ENCODE measurements around the gene CDO1. TPM values are rescaled to one million over a fixed set of nuclear protein-coding genes. Genes with fewer than 3 reads are reported as not detected.

CDO1 gene
- total RNA-seq, 6 donors from 2014 or later, result 2.3 to 14.4 (median 6.9) TPM

GRCh38 chr5:115820846-115821245 lies 4.4 kb upstream of the CDO1 start:
- Histone ChIP-seq H3K4me3 (no peak overlapping the region), H3K36me3 (no peaks in the 10 kb centered on the region), H3K27me3 (peaks cover 0 to 9% (median under 1%) of the 10 kb centered on the region in 4 donors), H3K9me3 (no peaks in the 10 kb centered on the region), H3K27ac (no peak overlapping the region), H3K4me1 (peaks cover 10 to 11% (median 10%) of the 10 kb centered on the region in 4 donors)
- DNase-seq (no peak), ATAC-seq (ENCODE audit: low FRiP score in 2 of 2) (no peak)
- TF ChIP-seq POLR2AphosphoS5 (IDR thresholded peaks at IDR 0.05) (no peak), CTCF (IDR thresholded peaks at IDR 0.05) (no peak), EP300 (IDR thresholded peaks at IDR 0.05) (no peak), POLR2A (IDR thresholded peaks at IDR 0.05) (no peak)
- WGBS, 2 donors, result 83 to 91% methylated on average over 1 of the region's 1 CpG

- Histone ChIP-seq H3K27ac (no peak overlapping the region), H3K4me1 (peaks cover 14 to 17% (median 17%) of the 10 kb centered on the region in 4 donors), H3K9me3 (no peaks in the 10 kb centered on the region), H3K36me3 (no peaks in the 10 kb centered on the region), H3K27me3 (peaks cover 0 to 20% (median 5%) of the 10 kb centered on the region in 4 donors), H3K4me3 (no peak overlapping the region)
- DNase-seq (peak in 1 of 2 donors; percentile 24), ATAC-seq (ENCODE audit: low FRiP score in 2 of 2) (no peak)
- TF ChIP-seq POLR2AphosphoS5 (IDR thresholded peaks at IDR 0.05) (no peak), POLR2A (IDR thresholded peaks at IDR 0.05) (no peak), EP300 (IDR thresholded peaks at IDR 0.05) (no peak), CTCF (IDR thresholded peaks at IDR 0.05) (no peak)
- WGBS, 2 donors, result 95% methylated on average over 18 of the region's 18 CpGs
Observed at GRCh38 chr5:115818821-115819220, 2.4 kb upstream of the CDO1 start.

GRCh38 chr5:115817386-115817785 lies 927 bp upstream of the CDO1 start:
- ATAC-seq (ENCODE audit: low FRiP score in 2 of 2), result no peak
- DNase-seq, result no peak
- TF ChIP-seq CTCF (IDR thresholded peaks at IDR 0.05), result no peak
- TF ChIP-seq POLR2AphosphoS5 (IDR thresholded peaks at IDR 0.05), result no peak
- TF ChIP-seq EP300 (IDR thresholded peaks at IDR 0.05), result no peak
- no peak for TF ChIP-seq POLR2A (IDR thresholded peaks at IDR 0.05)
- Histone ChIP-seq H3K4me1 (peaks cover 14 to 17% (median 17%) of the 10 kb centered on the region in 4 donors), H3K27me3 (peaks cover 0 to 20% (median 5%) of the 10 kb centered on the region in 4 donors), H3K9me3 (no peaks in the 10 kb centered on the region), H3K36me3 (no peaks in the 10 kb centered on the region), H3K27ac (no peak overlapping the region), H3K4me3 (peak overlapping the region in 1 of 4 donors; percentile 56)
- 83 to 84% methylated on average over 7 of the region's 7 CpGs for WGBS, 2 donors

- no peak for TF ChIP-seq POLR2A (IDR thresholded peaks at IDR 0.05)
- TF ChIP-seq CTCF (IDR thresholded peaks at IDR 0.05), result no peak
- TF ChIP-seq POLR2AphosphoS5 (IDR thresholded peaks at IDR 0.05), result no peak
- no peak for TF ChIP-seq EP300 (IDR thresholded peaks at IDR 0.05)
- peak in 1 of 2 donors; percentile 64 for ATAC-seq (ENCODE audit: low FRiP score in 2 of 2)
- peak in 1 of 2 donors; percentile 82 for DNase-seq
- peaks cover 0 to 20% (median 5%) of the 10 kb centered on the region in 4 donors for H3K27me3 ChIP-seq
- H3K4me1 ChIP-seq, result peaks cover 14 to 17% (median 17%) of the 10 kb centered on the region in 4 donors
- no peaks in the 10 kb centered on the region for H3K36me3 ChIP-seq
- H3K27ac ChIP-seq, result peak overlapping the region; percentile 64 to 73 (median 71)
- no peaks in the 10 kb centered on the region for H3K9me3 ChIP-seq
- H3K4me3 ChIP-seq, result peak overlapping the region; percentile 22 to 56 (median 46)
- WGBS, 2 donors, result 2 to 7% methylated on average over 21 to 48 of the region's 48 CpGs
Observed at GRCh38 chr5:115815693-115816225, 700 bp downstream of the CDO1 start.

All from upper lobe of left lung (tissue), 6 donors.